Smooth muscle cell (in vitro differentiated cells): ENCODE results near the gene TESPA1. TPM values are rescaled to one million over a fixed set of nuclear protein-coding genes. Genes with fewer than 3 reads are reported as not detected.

Experiments
- DNase-seq: peaks from one replicate; lab custom pipeline; 2025; ENCODE audit not compliant: unreplicated experiment; lab: John Stamatoyannopoulos, UW
- H2AFZ ChIP-seq: fragments of 200-600 bp; sonication (generic); 2 replicates; pipeline ENCODE4 v1.6.0; 2016; ENCODE audit warnings: antibody characterized with exemption, low read depth, mild to moderate bottlenecking
- H3F3A ChIP-seq: fragments of 200-600 bp; sonication (generic); 2 replicates; pipeline ENCODE4 v1.6.0; 2017; ENCODE audit warnings: antibody characterized with exemption, low read depth
- H3K27ac ChIP-seq: fragments of 200-600 bp; sonication (generic); 2 replicates; pipeline ENCODE4 v1.5.1; 2016; ENCODE audit warnings: low read depth, mild to moderate bottlenecking
- H3K27me3 ChIP-seq: fragments of 200-600 bp; sonication (generic); 2 replicates; pipeline ENCODE4 v1.6.1; 2016; ENCODE audit warnings: low read depth, mild to moderate bottlenecking
- H3K36me3 ChIP-seq: fragments of 200-600 bp; sonication (generic); 2 replicates; pipeline ENCODE4 v1.5.1; 2016; ENCODE audit warnings: low read depth
- H3K4me1 ChIP-seq: fragments of 200-600 bp; sonication (generic); 2 replicates; pipeline ENCODE4 v1.5.1; 2016; ENCODE audit warnings: low read depth
- H3K4me2 ChIP-seq: fragments of 200-600 bp; sonication (generic); 2 replicates; pipeline ENCODE4 v1.6.0; 2016; ENCODE audit warnings: mild to moderate bottlenecking
- H3K4me3 ChIP-seq: fragments of 200-600 bp; sonication (generic); 2 replicates; pipeline ENCODE4 v1.5.1; 2016; ENCODE audit warnings: mild to moderate bottlenecking
- H3K79me2 ChIP-seq: fragments of 200-600 bp; sonication (generic); 2 replicates; pipeline ENCODE4 v1.6.0; 2016; ENCODE audit warnings: low read depth, mild to moderate bottlenecking
- H3K9ac ChIP-seq: fragments of 200-600 bp; sonication (generic); 2 replicates; pipeline ENCODE4 v1.6.0; 2016; ENCODE audit warnings: low read depth
- H3K9me3 ChIP-seq: fragments of 200-600 bp; sonication (generic); replicated peaks from 2 replicates; pipeline ENCODE4 v1.5.1; 2016; ENCODE audit warnings: low read depth
- H4K20me1 ChIP-seq: fragments of 200-600 bp; sonication (generic); 2 replicates; pipeline ENCODE4 v1.6.0; 2016; ENCODE audit warnings: low read depth
- CTCF ChIP-seq: fragments of 200-600 bp; sonication (generic); IDR thresholded peaks from 2 replicates; pipeline ENCODE4 v1.5.1; 2017; ENCODE audit warnings: borderline replicate concordance, mild to moderate bottlenecking, antibody characterized with exemption; ENCODE audit not compliant: insufficient read depth, poor library complexity, severe bottlenecking
- WGBS: methylation state at CpG from one replicate; pipeline ENCODE4 v1.1.7; 2016; ENCODE audit warnings: low lambda C conversion rate; 5-methylcytosine and 5-hydroxymethylcytosine counted together
- polyA plus RNA-seq: library from polyadenylated mRNA; unstranded; fragments of >200 nt; fragmentation: Nextera tagmentation; extraction: Ambion mirVana; gene quantifications from 2 replicates; pipeline ENCODE4 v1.2.1, GENCODE V29; 2016
- total RNA-seq: library from RNA; depleted of rRNA; stranded (reverse); fragments of >200 nt; gene quantifications from 2 replicates; pipeline ENCODE4 v1.2.3, GENCODE V29; 2014

TESPA1 gene
- total and polyA plus RNA-seq, 2 experiments from 2014 or later: not detected

- Histone ChIP-seq H3K27me3 (peaks cover 4% of the 10 kb centered on the region), H3K4me1 (peaks cover 4% of the 10 kb centered on the region), H4K20me1 (no peaks in the 10 kb centered on the region), H3F3A (no peaks in the 10 kb centered on the region), H3K9ac (no peak overlapping the region), H3K4me3 (no peak overlapping the region), H3K9me3 (no peaks in the 10 kb centered on the region), H3K79me2 (no peaks in the 10 kb centered on the region), H2AFZ (no peak overlapping the region), H3K36me3 (no peaks in the 10 kb centered on the region), H3K27ac (no peak overlapping the region), H3K4me2 (no peak overlapping the region)
- WGBS: 76% methylated on average over 5 of the region's 5 CpGs
- no peak for TF ChIP-seq CTCF
- no peak for DNase-seq
Observed at GRCh38 chr12:54996205-54996604, 11.6 kb upstream of the TESPA1 start.

- TF ChIP-seq CTCF: peak; percentile 83
- H2AFZ ChIP-seq: no peak overlapping the region
- no peak overlapping the region for H3K4me2 ChIP-seq
- H3K4me3 ChIP-seq: no peak overlapping the region
- no peaks in the 10 kb centered on the region for H3K9me3 ChIP-seq
- no peak for DNase-seq
- no peaks in the 10 kb centered on the region for H3K36me3 ChIP-seq
- 32% methylated on average over 12 of the region's 12 CpGs for WGBS
- H3K4me1 ChIP-seq: peaks cover 2% of the 10 kb centered on the region
- no peaks in the 10 kb centered on the region for H4K20me1 ChIP-seq
- H3K27ac ChIP-seq: no peak overlapping the region
- no peaks in the 10 kb centered on the region for H3K79me2 ChIP-seq
- H3F3A ChIP-seq: no peaks in the 10 kb centered on the region
- H3K9ac ChIP-seq: no peak overlapping the region
- H3K27me3 ChIP-seq: peaks cover 4% of the 10 kb centered on the region
Observed at GRCh38 chr12:54993181-54993835, 8.7 kb upstream of the TESPA1 start.

- Histone ChIP-seq H3K9ac (no peak overlapping the region), H3K4me3 (no peak overlapping the region), H3F3A (no peaks in the 10 kb centered on the region), H3K4me1 (no peaks in the 10 kb centered on the region), H3K9me3 (no peaks in the 10 kb centered on the region), H3K27ac (no peak overlapping the region), H2AFZ (no peak overlapping the region), H3K27me3 (peaks cover 4% of the 10 kb centered on the region), H3K36me3 (no peaks in the 10 kb centered on the region), H3K4me2 (no peak overlapping the region), H4K20me1 (no peaks in the 10 kb centered on the region), H3K79me2 (no peaks in the 10 kb centered on the region)
- DNase-seq: no peak
- no peak for TF ChIP-seq CTCF
- 89% methylated on average over 5 of the region's 5 CpGs for WGBS
Observed at GRCh38 chr12:54991991-54992375, 7.4 kb upstream of the TESPA1 start.
